Measurements from ENCODE around the gene JPH3.

JPH3 gene

DNA sequence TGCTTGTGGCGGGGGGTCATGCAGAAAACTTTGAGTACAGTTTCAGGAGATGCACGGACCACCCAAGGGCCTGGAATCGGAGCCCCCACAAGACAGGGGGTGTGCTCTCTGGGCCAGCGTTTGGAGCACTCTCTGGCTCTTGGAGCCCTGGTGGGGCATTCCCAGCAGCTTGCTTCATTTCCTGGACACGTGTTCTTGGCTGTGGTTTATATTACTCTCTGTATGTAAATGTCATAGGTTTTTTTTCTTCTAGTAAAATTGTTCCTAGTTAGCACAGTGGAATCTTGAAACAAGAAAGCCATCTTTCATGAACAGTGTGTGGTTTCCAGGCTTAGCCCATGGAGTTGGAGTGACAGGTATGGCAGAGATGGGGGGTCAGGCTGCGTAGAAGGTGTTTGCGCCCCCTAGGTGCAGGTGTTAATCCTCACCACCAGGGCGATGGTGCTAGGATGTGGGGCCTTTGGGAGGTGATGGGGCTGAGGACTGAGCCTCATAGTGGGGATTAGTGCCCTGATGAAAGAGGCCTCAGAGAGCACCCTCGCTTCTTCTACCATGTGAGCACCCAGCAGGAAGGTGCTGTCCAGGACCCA is 79.8 kb downstream of the JPH3 start:
- DNase-seq (ENCODE audit: low spot score) = no peak

DNA sequence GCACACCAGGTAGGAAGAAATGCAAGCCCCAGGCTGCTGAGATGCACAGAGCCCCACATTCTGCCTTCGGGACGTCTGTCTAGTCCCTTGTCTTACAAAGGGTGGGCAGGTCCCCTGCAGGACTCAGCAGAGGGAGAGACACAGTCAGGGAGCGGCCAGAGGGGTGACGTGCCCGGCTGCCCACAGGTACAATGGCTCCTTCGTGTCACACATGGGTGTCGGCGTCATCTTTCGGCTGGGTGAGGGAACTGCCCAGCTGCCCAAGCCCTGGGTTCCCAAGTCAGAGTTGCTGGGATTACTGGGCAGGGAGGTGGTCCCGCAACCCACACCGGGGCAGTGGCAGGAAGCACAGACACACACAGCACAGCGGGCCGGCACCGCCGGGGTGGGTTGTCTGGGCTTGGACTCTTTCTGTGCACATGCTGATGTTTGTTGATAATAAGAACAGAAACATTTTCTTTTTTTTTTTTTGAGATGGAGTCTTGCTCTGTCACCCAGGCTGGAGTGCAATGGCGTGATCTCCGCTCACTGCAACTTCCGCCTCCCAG is 80.6 kb downstream of the JPH3 start:
- DNase-seq (ENCODE audit: low spot score) = no peak

DNA sequence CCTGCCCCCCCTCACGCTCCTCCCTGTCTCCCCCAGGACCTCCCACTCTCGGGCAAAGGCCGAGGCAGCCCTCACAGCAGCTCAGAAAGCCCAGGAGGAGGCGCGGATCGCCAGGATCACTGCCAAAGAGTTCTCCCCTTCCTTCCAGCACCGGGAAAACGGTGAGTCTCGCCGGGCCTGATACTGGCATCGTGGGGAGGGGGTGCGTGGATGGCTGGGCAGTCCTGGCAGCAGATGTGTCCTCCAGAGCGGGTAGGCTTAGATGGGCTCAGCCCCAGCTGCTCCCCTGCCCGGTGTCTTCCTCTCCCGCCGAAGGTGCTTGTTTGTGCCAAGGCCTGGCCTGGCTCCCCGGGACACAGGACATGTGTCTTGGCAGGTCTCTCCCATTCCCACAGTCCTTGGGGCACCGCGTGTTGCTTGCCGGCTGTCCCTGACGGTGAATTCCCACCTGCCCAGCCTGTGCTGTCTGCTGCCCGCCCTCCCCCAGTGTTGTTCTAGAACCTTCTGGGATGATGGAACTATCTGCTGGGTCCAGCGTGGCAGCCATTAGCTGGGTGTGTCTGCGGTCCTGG is 81.9 kb downstream of the JPH3 start:
- no peak for DNase-seq (ENCODE audit: low spot score)

DNA sequence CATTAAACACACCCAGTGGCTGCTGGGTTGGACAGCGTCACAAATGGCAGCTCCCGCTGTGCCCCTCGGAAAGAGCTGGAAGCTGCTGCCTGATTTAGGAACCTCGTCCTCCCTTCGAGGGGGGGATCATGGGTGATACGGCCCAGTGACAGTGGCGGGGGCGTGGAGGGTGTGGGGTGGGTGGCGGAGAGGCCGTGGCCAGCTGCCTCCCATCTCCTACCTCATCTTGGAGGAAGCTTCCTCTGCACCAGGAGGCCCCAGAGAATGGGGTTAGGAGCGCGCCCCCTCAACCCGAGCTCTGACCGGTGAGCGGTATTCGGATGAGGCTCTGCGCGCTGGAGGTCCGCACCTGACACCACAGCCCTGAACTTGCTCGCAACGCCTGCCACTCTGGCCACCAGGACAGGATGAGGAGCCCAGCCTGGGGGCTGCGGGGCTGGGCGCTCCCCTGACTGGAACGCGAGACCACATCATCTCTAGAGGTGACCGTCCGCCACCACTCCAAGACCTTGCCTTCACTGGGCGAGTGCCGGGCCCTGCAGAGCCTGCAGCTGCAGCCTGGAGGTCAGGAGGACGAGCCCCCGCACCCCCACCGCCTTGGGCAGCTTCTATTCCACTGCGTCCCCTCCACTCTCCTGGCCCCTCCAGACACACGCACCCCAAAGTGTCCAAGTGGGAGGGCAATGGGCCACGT is 82.5 kb downstream of the JPH3 start:
- no peak for DNase-seq (ENCODE audit: low spot score)

DNA sequence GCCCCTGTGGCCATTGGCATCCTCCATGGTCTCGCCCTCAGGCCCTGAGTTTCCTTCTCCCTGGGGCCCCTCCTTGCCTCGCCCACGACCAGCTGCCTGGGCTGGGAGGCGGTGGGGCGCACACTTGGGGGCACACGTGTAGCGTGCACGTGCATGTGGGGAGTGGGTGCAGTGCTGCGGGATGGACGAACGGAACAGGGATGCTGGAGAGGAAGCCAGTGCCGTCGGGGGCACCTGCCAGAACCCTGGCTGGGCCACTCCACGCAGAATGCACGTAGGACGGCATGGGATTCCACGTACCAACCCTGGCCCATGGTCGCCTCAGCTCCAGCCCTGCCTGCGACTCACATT is 83.1 kb downstream of the JPH3 start:
- DNase-seq (ENCODE audit: low spot score) = no peak

DNA sequence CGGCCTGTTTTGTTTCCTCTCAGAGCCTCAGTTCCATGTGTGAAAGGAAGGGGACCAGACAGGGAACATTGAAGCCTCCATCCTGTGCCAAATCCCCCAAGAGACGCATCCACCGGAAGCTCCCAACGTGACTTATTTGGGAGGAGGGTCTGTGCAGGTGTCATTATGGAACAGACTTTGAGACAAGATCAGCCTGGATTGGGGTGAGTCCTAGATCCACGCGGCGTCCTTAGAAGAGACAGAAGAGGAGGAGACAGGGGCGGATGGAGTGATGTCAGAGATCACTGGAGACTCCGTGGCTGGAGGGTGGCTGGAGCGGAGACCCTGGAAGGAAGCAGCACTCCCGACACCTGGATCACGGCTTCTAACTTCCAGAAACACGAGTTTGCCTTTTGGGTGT is 83.5 kb downstream of the JPH3 start:
- no peak for DNase-seq (ENCODE audit: low spot score)

DNA sequence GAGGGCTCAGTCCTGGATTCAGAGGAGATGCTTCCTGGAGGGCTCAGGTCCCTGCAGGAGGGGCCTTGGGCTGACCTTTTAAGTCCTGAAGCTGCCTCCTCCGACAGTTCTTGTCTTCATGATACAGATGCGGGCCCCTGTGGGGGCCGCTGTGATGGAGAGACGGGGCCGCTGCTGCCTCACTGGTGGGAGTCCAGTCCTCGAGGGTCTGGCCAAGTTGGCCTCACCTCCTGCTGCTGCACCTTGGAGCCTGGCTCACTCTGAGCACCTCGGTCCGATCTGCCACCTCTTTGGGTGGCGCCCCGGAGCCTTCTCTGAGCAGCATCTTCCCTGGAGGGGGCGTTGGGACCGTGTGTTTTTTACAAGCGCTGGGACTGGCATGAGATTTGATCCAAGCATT is 84.4 kb downstream of the JPH3 start:
- no peak for DNase-seq (ENCODE audit: low spot score)

DNA sequence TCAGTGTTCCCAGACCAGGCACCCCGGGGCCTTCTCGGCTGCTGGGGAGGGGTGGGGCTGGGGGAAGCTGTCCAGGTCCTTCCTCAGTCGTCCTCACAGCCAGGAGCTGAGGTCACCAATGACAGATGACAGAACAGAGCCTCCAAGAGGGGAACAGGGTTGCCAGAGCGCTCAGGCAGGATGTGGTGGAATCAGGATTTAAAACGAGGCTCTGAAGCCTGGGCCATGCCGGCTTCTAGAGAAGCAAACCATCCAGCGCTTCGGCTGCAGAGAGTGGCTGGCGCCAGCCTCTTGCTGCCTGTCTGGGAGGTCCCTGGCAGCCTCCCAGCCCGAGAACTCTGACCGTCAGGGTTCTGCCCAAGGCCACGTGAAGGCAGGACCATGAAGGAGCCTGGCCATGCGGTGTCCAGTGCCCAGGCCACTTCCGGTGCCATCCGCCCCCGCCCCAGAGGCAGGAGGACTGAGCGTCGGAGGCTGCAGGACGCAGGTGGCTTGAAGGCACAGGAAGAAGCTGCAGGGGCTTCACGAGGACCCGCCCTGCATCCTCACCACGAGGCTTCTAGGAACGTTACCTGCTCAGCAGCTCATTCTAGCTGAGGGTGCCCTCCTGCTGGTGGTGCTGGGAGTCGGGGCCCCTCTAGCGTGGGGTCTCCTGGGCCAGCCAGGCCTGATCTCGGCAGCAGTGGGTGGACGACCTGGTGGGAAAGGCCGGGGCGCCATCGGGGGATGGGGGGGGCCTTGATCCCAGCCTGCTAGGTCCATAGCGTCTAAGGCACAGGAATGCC is 85.0 kb downstream of the JPH3 start:
- peak; percentile 26 for DNase-seq (ENCODE audit: low spot score)

DNA sequence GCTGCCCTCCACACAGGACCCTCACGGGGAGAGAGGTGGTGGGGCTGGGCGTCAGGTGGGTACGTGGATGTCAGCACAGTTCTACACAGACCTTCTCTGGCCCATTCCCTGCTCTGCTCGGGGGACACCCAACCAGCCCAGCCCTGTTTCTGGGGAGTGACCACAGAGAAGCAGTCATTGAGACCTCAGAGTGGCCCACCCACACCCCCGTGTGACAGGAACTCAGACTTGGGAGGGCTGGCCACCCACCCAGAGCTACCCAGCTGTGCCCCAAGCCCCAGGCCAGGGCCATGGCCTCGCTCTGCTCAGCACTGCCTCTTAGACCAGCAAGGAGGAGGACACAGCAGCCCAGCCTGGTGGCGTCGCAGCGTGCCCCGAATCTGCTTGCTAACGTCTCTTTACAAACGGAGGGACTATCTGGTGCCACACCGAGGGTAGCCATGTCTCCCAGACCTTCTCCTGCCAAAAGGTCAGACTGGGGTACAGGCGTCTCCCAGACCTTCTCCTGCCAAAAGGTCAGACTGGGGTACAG is 85.8 kb downstream of the JPH3 start:
- DNase-seq (ENCODE audit: low spot score) = no peak

DNA sequence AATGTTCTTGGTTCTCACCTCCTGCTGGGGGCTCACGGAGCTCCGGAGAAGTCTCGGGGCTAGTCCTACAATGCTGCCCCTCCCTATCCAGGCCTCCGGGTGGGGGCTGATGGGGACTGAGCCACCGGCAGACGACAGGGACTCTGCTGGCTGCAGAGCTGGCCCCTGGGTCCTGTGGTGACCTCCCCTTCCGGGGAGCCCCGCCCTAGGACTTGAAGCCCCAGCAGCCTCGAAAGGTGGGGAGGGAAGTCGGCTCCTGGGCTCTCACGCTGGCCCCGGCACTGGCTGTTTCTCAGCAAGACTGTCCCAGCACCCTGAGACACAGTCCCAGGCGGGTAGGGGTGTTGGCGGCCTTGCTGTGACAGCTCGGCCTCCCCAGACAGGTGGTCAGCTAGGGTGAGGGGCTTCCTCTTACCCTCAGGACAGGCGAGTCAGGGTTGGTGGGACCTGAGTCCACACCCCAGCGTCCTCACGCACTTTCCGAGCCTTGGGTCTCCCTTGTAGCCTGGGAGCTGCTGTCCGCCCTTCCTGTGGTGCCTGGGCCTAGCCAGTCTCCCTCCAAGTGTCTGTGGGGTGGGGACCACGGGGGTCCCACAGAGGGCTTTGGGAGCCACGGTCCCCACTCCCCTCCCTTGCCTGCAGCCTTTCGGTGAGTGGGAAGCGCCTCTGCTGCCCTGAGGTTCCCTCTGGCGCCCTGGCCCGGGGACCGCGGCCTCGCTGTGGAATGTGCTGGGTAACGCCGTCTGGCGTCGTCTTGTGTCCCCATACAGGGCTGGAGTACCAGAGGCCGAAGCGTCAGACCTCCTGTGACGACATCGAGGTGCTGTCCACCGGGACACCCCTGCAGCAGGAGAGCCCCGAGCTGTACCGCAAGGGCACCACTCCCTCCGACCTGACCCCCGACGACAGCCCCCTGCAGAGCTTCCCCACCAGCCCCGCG is 86.8 kb downstream of the JPH3 start:
- no peak for DNase-seq (ENCODE audit: low spot score)

DNA sequence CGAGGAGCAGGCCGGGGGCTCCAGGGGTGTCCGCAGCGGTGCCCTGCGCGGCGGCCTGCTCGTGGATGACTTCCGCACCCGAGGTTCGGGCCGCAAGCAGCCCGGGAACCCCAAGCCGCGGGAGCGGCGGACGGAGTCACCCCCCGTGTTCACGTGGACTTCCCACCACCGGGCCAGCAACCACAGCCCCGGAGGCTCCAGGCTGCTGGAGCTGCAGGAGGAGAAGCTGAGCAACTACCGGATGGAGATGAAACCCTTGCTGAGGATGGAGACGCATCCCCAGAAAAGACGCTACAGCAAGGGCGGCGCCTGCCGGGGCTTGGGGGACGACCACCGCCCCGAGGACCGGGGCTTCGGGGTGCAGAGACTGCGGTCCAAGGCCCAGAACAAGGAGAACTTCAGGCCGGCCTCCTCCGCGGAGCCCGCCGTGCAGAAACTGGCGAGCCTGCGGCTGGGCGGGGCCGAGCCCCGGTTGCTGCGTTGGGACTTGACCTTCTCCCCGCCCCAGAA is 87.7 kb downstream of the JPH3 start:
- no peak for DNase-seq (ENCODE audit: low spot score)

DNA sequence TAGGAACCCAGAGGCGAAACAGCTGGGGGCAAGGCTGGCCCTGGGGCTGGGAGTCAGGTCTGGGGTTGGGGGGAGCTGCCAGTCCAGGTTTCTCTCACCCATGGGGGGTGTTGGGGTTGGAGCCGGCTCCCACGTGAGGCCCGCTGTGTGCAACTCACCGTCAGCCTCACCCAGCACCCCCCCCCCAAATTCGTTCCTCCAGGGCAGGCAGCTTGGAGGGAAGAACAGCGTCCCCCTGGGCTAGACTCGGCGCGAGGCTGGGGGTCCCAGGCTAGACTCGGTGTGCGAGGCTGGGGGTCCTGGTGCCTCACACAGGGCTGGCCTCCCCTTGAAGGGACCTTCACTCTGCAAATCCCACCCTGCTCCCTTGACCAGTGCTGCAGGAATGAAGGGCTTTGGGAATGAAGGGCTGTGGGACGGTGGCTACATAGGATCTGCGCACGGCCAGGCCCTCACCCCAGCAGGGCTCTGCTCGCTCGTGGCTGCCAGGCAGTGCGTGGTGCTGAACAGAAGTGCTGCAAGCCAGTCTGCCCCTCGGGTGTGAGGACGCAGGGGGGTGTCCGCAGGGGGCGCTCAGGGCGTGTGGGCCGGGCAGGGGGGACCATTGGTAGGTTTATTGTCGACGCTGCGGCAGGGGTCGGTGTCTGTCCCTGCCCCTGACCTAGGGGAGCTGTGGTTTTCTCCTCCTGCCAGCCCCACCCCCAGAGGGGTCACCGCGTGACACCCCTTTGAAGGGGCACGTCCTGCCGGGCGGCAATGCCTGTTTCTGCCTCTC is 88.8 kb downstream of the JPH3 start:
- DNase-seq (ENCODE audit: low spot score) = no peak

DNA sequence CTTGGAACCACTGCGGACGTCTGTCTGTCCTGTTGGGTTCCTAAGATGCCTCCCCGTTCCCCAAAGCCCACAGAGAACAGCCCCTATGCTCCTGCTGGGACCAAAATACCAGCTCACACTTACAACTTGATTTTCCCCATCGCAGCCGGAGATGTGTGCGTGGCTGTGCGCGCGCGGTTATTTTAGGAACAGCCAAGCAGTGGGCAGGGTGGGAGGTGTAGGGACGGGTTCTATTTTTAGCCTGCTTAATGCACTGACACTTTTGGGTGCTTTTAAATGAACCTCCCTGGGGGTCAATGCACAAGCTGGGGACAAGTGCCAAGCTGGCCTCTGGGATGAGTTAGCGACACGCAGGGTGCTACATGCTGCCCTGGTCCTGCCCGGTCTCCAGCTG is 89.4 kb downstream of the JPH3 start:
- no peak for DNase-seq (ENCODE audit: low spot score)

DNA sequence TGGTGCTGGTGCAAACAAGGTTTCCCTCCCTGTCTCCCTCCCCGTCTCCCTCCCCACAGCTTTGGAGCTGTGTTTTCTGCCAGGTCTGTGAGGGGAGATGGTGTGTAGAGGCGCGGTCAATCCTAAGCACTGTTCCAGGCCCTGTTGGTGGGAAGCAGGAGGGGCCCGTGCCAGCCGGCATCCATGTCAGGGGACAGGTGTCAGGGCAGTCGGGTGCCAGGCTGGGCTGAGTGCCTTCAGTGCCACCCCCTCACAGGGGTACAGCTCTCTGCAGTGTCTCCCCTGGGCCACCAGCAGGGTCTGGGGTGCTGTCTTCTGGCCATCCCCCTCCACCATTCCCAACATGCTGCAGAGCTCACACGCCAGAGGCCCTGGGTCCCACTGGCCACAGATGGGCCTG is 89.9 kb downstream of the JPH3 start:
- no peak for DNase-seq (ENCODE audit: low spot score)

DNA sequence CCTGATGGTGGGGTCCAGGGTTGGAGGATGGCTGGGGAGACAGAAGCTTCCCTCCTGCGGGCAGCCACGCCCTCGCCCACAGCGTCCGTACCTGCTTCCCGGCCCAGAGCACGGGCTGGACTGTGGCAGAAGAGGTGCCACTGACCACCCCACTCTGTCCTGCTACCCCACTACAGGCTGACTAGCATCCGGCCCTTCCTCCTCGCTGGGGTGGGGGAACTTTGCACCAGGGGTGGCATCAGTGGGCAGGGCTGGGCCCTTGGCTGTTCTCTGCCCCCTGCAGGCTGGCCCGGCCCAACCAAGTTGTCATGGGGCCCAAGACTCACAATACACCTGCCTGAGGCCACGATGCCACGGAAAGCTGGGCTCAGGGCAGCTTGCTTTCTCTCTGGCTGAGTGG is 90.4 kb downstream of the JPH3 start:
- DNase-seq (ENCODE audit: low spot score) = no peak

DNA sequence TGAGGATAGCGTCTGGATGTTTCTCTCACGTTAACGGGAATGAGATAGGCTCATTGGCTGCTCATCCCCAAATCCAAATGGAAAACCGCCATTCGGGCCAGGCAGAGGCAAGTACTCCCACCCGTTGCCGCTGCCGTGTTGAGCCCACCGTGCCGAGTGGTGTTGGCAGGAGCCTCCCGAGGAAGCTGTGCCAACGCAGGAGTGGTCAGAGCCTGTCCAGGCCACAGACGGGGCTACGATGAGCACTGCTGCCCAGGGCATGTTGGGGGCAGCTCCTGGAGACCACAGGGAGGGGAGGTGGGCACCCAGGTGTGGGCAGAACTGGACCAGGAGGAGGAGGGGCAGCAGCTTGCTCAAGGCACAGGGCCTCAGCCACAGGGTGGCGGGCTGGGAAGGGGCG is 91.5 kb downstream of the JPH3 start:
- no peak for DNase-seq (ENCODE audit: low spot score)

DNA sequence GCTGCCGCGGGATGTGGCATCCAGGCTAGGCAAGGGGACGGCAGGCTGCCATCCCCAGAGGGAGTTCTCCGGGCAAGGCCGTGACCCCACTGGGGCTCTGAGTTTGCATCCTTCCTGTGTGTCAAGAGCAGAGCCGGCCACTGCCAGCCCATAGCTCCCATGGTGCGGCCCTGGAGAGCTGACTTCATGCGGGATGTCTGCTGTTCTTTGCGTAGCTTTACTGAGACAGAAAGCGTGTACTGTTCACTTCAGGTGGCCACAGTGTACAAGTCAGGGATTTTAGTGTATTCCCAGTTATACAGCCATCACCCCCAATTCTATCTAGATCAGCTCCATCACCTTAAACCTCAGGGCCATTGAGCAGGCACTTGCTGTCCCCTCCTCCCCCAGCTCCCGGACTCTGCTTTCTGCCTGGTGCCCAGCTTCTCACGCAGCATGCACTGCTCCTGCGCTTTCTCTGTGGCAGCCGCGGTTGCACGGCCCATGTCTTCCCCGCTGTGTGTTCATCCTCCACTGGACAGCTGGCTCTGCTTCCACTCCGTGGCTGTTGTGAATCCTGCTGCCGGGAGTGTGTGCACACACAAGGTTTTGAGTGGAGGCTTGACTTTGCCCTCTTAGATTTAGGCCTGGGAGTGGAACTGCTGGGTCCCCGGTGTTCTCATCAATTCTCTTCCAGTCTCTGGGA is 92.3 kb downstream of the JPH3 start:
- no peak for DNase-seq (ENCODE audit: low spot score)

DNA sequence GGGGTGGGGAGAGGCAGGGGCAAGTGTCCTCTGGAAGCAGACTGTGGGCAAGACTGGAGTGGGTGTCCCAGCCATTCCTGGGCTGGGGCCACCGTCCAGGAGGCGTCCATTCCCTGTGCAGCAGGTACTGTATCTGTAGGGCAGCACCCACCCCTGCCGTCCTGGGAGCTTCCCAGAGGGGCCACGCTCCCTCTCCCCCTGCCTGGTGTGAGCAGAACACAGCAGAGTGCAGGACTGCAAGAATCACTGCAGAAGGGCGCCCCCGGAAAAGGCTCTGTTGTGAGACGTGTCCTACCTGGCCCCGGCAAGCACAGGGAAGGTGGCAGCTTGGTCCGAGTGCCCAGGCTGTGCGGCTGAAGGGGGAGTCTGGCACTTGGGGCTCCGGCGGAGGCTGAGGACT is 93.2 kb downstream of the JPH3 start:
- DNase-seq (ENCODE audit: low spot score) = no peak

DNA sequence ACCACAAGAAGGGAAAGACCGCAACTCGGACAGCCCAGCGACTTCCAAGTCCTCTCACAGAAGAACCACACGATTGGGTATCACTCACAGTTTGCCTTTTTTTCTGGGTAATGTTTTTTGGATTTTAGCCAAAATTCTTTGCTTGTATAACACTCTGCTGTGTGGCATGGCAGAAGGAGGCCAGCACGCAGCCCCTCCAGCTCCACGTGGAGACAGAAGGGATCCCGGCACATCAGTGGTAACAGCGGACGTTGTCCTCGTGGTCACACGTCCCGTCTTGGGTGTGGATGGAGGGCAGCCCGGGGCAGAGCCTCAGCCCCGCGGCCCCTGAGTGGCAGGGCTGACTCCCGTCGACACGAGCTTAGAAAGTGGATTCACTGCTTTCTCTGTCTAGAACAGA is 94.4 kb downstream of the JPH3 start:
- DNase-seq (ENCODE audit: low spot score) = no peak

DNA sequence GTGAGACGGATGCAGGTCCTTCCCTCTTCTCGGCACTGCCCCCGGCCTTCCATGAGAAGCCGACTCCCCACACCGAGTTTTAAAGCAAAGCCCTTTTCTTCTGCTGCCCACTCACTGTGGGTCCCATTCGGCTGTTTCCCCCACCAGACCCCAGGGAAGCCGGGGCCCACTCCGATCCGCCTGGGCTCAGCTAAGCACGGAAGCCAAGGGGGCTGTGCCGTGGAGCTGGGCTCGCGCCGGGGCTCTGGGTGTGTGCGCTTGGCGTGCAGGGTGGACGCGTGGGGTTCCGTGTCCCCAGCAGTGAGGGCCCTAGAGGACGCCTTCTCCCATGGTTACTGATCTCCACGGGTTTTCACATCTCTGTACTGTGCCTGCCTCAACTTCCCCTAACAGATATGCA is 94.9 kb downstream of the JPH3 start:
- no peak for DNase-seq (ENCODE audit: low spot score)

All from pons (tissue), 1 donor.